GM10248 (cell line): ENCODE measurements around the gene KIF26B.

Experiments used
- CTCF ChIA-PET: fragments of 300-600 bp; sonication (Branson Sonifier 250); formaldehyde crosslinking; extraction: SDS; loops from one replicate; lab custom pipeline; 2021; ENCODE audit warnings: antibody characterized with exemption; lab: Yijun Ruan, JAX
- POLR2A ChIA-PET: fragments of 350-650 bp; sonication (Branson Sonifier 250); formaldehyde crosslinking; extraction: SDS; loops from one replicate; lab custom pipeline; 2020; ENCODE audit warnings: antibody characterized with exemption; lab: Yijun Ruan, JAX
- DNase-seq: peaks from one replicate; pipeline ENCODE4 v3.0.0; 2012; ENCODE audit errors: extremely low spot score
- TF ChIP-seq, protein P1 (sequence below): IDR thresholded peaks from 2 replicates; pipeline ENCODE4 v1.5.1; 2012; ENCODE audit warnings: mild to moderate bottlenecking, low read depth; ENCODE audit errors: extremely low read depth, missing control alignments, control extremely low read depth

KIF26B gene

DNA sequence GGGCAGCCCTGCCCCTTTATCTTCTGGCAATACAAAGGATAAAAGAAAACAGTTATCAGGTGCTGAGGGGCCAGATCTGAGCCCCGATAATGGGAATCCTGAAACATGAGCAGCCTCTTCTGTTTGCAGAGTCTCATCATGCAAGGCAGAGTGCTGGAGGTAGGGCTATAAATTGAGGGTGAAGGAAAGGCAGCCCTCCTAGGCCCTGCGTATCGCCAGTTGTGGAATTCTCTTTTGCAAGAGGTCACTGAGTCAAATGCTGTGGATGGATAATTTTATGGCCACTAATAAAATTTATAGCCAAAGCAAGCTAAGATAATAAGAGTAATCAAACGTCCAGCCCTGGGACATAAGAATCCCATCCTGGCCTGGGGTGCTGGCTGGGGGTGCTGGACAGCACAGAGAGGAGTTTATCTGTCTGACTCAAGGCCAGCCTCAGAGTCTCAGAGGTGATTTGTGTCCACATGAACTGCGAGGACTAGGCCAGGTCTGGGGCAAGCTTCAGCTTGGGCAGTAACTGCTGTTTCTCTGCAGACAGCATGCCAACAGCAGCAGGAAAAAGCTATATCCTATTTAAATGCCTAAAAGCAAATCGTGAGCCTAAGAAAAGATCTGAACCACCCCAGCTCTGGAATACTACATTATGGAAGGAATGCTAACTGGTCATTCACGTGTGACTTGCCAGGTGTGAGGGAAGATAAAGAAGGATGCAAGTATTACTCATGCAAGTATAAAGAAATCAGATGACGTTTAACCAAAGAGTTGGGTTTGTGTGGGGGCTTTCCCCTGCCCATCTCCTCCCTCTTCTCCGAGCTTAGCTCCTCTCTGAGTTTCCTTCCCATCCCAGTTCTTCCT lies 254.8 kb downstream of the KIF26B start:
- ChIA-PET CTCF (interaction anchor here (1.4 kb wide), 1 partner anchor 11 kb away, joined by 3 read pairs; no protein-coding TSS in a partner anchor), POLR2A (no interaction called here)
- TF ChIP-seq, protein P1, sequence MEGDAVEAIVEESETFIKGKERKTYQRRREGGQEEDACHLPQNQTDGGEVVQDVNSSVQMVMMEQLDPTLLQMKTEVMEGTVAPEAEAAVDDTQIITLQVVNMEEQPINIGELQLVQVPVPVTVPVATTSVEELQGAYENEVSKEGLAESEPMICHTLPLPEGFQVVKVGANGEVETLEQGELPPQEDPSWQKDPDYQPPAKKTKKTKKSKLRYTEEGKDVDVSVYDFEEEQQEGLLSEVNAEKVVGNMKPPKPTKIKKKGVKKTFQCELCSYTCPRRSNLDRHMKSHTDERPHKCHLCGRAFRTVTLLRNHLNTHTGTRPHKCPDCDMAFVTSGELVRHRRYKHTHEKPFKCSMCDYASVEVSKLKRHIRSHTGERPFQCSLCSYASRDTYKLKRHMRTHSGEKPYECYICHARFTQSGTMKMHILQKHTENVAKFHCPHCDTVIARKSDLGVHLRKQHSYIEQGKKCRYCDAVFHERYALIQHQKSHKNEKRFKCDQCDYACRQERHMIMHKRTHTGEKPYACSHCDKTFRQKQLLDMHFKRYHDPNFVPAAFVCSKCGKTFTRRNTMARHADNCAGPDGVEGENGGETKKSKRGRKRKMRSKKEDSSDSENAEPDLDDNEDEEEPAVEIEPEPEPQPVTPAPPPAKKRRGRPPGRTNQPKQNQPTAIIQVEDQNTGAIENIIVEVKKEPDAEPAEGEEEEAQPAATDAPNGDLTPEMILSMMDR = no peak
- no peak for DNase-seq

DNA sequence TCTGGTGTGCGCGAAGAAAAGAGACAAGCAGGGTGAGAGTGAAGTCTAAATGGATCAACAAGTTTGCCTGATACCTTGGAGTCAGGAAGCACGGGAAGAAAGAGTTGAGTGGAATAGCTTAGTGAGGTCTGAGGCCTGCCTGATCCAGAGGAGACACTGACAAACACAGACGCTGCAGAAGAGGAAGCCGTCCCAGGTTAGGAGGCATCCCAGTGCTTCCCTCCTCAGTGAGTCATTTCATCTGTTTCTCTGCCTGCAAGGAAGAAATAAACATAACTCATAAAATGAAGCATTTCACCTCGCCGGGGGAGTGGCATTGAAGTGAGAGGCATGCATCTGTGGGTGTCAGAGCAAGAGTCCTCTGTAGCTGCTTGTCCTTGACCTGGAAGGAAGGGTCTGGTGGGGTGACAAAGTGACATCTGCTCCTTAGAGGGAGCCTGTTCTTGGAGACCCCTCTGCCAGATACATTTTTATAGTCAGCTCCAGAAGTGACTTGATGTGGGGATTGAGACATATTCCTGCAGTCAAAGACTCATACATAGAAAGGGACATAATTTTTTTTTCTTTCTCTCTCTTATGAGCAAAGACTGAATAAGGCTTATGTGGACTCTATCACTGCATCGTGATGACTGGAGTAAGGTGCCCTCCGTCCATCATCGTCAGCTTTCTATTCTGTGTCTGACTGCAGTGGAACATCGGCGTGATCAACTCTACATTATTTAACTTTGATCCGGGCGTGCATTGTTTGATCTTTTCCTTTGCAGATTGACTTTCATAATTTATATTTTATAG lies 256.7 kb downstream of the KIF26B start:
- ChIA-PET POLR2A (no interaction called here), CTCF (interaction anchor here (1.9 kb wide), 1 partner anchor 11 kb away, joined by 5 read pairs; no protein-coding TSS in a partner anchor)
- TF ChIP-seq, protein P1 = no peak
- DNase-seq = no peak

DNA sequence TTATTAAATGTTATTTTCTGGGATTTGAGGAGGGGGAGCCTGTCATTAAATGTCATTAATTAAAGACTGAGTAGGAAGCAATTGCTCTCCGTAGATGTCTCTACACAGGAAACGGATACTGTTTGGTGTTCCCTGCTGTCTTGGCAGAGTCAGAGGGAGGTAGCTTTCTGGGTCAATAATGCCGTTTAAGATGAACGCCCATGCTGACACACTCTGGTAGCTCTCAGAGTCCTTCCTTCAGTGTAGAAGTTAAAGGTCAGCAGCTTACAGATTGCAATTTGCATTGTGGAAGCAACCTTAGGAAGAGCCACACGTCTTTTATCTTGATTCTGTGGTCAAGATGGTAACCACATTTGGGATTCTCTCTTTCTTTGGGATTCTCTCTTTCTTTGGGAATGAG lies 257.5 kb downstream of the KIF26B start:
- DNase-seq = no peak
- TF ChIP-seq, protein P1 = no peak
- ChIA-PET CTCF (interaction anchor here (1.4 to 1.9 kb wide), 2 partner anchors 10 to 260 kb away, joined by 3 to 5 read pairs; no protein-coding TSS in a partner anchor), POLR2A (no interaction called here)

DNA sequence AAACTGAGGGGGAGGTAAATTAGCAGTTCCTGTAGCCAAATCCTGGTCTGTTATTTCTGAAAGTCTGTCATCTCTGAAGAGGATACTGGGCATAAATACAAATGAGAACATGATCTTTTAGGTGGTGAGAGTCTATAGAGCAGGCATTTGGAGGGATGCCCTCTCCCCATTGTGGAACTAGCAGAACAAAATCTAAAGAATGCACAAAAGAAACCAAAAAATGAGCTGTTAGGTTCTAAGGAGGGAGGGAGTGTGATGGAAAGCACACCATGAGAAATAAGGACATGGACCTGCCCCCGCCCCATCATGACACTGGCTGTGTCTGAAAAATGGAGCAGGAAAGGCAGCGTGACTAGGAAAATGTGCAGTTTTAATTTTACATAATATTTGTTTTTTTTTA lies 262.0 kb downstream of the KIF26B start:
- ChIA-PET CTCF (interaction anchor here (2.3 kb wide), 1 partner anchor 12 kb away, joined by 9 read pairs; no protein-coding TSS in a partner anchor), POLR2A (no interaction called here)
- TF ChIP-seq, protein P1 = no peak
- DNase-seq = no peak

DNA sequence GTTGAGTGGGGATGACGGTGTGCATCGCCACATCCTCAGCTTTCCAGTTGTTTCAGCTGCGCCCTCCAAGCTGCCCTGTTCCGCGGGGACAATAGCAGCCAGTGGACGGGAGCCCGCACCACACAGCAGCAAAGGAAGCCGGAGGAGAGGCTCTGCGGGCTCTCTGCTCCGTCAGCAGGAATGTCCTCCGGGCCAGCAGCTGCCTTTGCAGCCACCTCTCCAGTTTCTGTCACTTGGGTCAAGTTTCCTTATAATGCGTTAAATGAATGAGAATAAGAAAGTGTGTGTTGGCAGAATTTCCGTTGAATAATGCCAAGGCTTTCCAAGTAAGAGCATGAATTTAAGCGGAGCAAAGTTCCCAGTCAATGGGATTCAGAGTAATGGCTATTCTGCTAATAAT lies 263.3 kb downstream of the KIF26B start:
- CTCF ChIA-PET = interaction anchor here (2.3 kb wide), 1 partner anchor 13 kb away, joined by 9 read pairs; no protein-coding TSS in a partner anchor
- TF ChIP-seq, protein P1 = no peak
- POLR2A ChIA-PET = no interaction called here
- no peak for DNase-seq

DNA sequence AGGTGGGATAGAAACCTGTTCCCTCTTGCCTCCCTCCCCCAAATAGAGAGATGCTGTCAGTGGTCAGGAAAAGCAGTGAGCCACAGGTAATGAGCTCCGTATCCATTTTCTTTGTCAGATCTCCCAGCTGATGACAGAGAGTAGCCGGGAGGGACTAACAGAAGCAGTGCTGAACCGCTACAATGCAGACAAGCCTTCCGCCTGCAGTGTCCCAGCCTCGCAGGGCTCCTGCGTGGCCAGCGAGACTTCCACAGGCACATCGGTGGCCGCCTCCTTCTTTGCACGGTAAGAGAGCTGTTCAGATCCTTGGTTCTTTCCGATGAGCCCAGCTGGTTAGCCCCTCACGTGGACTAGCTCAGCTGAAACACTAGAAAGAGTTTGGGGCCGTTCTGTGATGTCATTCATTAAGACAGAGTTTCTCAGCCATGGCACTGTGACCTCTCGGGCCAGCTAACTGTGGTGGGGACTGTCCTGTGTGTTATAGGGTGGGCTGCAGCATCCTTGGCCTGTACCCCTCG lies 264.7 kb downstream of the KIF26B start:
- POLR2A ChIA-PET = no interaction called here
- DNase-seq = no peak
- TF ChIP-seq, protein P1 = no peak
- CTCF ChIA-PET = interaction anchor here (1.0 kb wide), 1 partner anchor 10 kb away, joined by 3 read pairs; no protein-coding TSS in a partner anchor
